Measurements from ENCODE around the gene C1QTNF5. TPM values are rescaled to one million over a fixed set of nuclear protein-coding genes. Genes with fewer than 3 reads are reported as not detected.

C1QTNF5 gene
- total and polyA plus RNA-seq, 11 donors: 12.9 to 47.1 (median 20.0) TPM

- peak in 1 of 5 donors; percentile 41 for DNase-seq
- intact Hi-C loops (cut with DNase I): no loop called here
- 48 to 61% (median 55%) methylated on average over 10 to 13 of the region's 13 CpGs for WGBS, 4 donors
- Histone ChIP-seq H3K27ac (peak overlapping the region; percentile 70 to 100 (median 90)), H3K27me3 (peaks cover 0 to 17% (median 0%) of the 10 kb centered on the region in 9 donors), H3K36me3 (no peaks in the 10 kb centered on the region), H3K4me3 (peak overlapping the region in 7 of 12 donors; percentile 17 to 33 (median 27)), H3K9me3 (no peaks in the 10 kb centered on the region), H3K4me1 (peaks cover 0 to 97% (median 70%) of the 10 kb centered on the region in 12 donors)
- peak in 3 of 4 donors; percentile 6 to 27 (median 14) for ATAC-seq
- TF ChIP-seq POLR2A (IDR thresholded peaks at IDR 0.05): no peak
- TF ChIP-seq, protein P1, sequence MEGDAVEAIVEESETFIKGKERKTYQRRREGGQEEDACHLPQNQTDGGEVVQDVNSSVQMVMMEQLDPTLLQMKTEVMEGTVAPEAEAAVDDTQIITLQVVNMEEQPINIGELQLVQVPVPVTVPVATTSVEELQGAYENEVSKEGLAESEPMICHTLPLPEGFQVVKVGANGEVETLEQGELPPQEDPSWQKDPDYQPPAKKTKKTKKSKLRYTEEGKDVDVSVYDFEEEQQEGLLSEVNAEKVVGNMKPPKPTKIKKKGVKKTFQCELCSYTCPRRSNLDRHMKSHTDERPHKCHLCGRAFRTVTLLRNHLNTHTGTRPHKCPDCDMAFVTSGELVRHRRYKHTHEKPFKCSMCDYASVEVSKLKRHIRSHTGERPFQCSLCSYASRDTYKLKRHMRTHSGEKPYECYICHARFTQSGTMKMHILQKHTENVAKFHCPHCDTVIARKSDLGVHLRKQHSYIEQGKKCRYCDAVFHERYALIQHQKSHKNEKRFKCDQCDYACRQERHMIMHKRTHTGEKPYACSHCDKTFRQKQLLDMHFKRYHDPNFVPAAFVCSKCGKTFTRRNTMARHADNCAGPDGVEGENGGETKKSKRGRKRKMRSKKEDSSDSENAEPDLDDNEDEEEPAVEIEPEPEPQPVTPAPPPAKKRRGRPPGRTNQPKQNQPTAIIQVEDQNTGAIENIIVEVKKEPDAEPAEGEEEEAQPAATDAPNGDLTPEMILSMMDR (IDR thresholded peaks at IDR 0.05): no peak
These were observed 28.6 kb upstream of the C1QTNF5 start for GRCh38 chr11:119369132-119369925.

DNA sequence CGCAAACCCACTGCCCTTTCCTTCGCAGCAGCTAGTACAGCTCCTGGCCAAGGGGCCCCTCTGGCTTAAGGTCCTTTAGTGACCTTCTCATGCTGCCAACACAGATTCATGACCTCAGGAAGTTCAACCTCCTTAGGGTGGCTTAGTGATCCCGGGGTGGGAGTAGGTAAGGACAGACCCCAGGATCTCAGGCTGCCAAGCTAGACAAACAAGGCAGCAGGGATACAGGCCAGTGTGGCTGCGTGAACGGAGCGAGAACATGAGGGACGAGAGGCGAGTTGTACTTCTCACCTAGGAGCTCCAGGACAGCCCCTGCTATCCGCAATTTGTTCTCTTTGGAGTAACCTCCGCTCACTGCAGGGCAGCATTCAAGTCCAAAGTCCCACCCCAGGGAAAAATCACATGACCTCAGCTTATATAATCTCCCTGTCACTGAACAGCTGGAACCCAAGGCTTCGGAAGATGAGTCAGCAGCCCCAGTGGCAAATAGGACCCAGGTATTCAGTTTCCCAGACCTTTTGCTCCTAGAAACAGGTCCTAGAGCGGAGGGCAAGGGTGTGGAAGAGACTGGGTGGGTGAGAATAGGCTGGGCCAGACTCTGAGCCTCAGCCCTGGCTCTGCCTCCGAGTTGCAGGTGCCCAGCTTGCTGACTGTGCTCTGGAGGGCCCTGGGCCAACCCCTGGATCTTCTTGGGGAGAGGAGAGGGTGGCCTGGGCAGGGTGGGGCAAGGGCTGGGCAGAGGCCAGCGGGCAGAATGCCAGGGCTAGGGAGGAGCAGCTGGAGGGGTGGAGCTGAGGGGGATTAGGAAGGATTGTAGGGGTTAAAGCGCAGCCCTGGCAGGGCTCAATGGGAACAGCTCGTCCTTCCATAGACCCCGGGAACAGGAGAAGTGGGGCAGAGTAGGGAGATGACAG, 27.7 kb upstream of the C1QTNF5 start:
- intact Hi-C loops (cut with DNase I): no loop called here
- DNase-seq: peak; percentile 76 to 89 (median 87)
- Histone ChIP-seq H3K4me3 (peak overlapping the region in 9 of 12 donors; percentile 2 to 33 (median 26)), H3K9me3 (no peaks in the 10 kb centered on the region), H3K27ac (peak overlapping the region; percentile 70 to 100 (median 90)), H3K4me1 (peaks cover 0 to 96% (median 63%) of the 10 kb centered on the region in 12 donors), H3K36me3 (no peaks in the 10 kb centered on the region), H3K27me3 (peaks cover 0 to 23% (median 0%) of the 10 kb centered on the region in 9 donors)
- ATAC-seq: peak; percentile 28 to 53 (median 46)
- TF ChIP-seq POLR2A (IDR thresholded peaks at IDR 0.05): peak in 1 of 2 donors; percentile 26
- TF ChIP-seq, protein P1 (IDR thresholded peaks at IDR 0.05): no peak
- 32 to 35% (median 34%) methylated on average over 15 to 17 of the region's 17 CpGs for WGBS, 4 donors

- peak in 1 of 5 donors; percentile 30 for DNase-seq
- no peak for ATAC-seq
- WGBS, 4 donors: 42 to 57% (median 46%) methylated on average over 9 of the region's 9 CpGs
These were observed 27.0 kb upstream of the C1QTNF5 start for GRCh38 chr11:119367661-119368120.

More at GRCh38 chr11:119367661-119368120, 27.0 kb upstream of the C1QTNF5 start:
- H3K9me3 ChIP-seq: no peaks in the 10 kb centered on the region
- peaks cover 0 to 93% (median 56%) of the 10 kb centered on the region in 12 donors for H3K4me1 ChIP-seq
- intact Hi-C loops (cut with DNase I): no loop called here
- TF ChIP-seq, protein P1 (IDR thresholded peaks at IDR 0.05): no peak
- TF ChIP-seq POLR2A (IDR thresholded peaks at IDR 0.05): no peak
- peaks cover 0 to 29% (median 0%) of the 10 kb centered on the region in 9 donors for H3K27me3 ChIP-seq
- peak overlapping the region in 2 of 12 donors; percentile 20 to 33 for H3K4me3 ChIP-seq
- H3K27ac ChIP-seq: peak overlapping the region; percentile 70 to 100 (median 90)
- no peaks in the 10 kb centered on the region for H3K36me3 ChIP-seq

All from heart left ventricle (tissue), 16 donors.